NB4 (cell line): ENCODE measurements around the gene CTNNA2.

Experiments
- DNase-seq: peaks from one replicate; pipeline ENCODE4 v3.0.0; 2010; ENCODE audit warnings: low read depth
- H3K4me3 ChIP-seq: one replicate; pipeline ENCODE4 v1.5.1; 2011; ENCODE audit warnings: mild to moderate bottlenecking, low read depth, low read length, moderate library complexity
- MYC ChIP-seq: IDR thresholded peaks from 2 replicates; pipeline ENCODE4 v1.6.1; 2011; ENCODE audit warnings: low read depth, low read length
- POLR2A ChIP-seq: IDR thresholded peaks from 2 replicates; pipeline ENCODE4 v1.6.1; 2011; ENCODE audit warnings: mild to moderate bottlenecking; ENCODE audit not compliant: insufficient read length; ENCODE audit errors: extremely low read depth
- TF ChIP-seq, protein P1 (sequence below): IDR thresholded peaks from 2 replicates; pipeline ENCODE4 v1.6.1; 2011; ENCODE audit warnings: low read depth, low read length
- TF ChIP-seq, protein P2 (sequence below): IDR thresholded peaks from one replicate; pipeline ENCODE4 v1.5.1; 2012; ENCODE audit warnings: low read depth, low read length

CTNNA2 gene

DNA sequence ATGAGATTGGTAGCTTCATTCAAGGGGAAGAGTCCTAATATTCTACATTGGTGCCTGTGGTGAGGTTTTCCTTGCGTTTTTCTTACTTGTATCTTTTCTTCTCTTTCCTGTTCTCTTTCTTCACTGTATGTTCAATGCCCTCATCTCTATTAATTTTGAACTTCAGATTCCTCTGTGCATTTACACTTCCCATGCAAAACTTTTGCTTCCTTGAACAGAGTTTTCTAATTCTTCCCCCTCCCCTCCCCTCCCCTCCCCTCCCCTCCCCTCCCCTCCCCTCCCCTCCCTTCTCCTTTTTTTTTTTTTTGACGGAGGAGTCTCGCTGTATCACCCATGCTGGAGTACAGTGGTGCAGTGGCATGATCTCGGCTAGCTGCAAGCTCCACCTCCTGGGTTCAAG, 403.4 kb downstream of the CTNNA2 start:
- TF ChIP-seq, protein P1, sequence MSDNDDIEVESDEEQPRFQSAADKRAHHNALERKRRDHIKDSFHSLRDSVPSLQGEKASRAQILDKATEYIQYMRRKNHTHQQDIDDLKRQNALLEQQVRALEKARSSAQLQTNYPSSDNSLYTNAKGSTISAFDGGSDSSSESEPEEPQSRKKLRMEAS: no peak
- TF ChIP-seq, protein P2, sequence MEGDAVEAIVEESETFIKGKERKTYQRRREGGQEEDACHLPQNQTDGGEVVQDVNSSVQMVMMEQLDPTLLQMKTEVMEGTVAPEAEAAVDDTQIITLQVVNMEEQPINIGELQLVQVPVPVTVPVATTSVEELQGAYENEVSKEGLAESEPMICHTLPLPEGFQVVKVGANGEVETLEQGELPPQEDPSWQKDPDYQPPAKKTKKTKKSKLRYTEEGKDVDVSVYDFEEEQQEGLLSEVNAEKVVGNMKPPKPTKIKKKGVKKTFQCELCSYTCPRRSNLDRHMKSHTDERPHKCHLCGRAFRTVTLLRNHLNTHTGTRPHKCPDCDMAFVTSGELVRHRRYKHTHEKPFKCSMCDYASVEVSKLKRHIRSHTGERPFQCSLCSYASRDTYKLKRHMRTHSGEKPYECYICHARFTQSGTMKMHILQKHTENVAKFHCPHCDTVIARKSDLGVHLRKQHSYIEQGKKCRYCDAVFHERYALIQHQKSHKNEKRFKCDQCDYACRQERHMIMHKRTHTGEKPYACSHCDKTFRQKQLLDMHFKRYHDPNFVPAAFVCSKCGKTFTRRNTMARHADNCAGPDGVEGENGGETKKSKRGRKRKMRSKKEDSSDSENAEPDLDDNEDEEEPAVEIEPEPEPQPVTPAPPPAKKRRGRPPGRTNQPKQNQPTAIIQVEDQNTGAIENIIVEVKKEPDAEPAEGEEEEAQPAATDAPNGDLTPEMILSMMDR: no peak
- TF ChIP-seq POLR2A: no peak
- no peak for TF ChIP-seq MYC
- no peak for DNase-seq
- no peak overlapping the region for H3K4me3 ChIP-seq

DNA sequence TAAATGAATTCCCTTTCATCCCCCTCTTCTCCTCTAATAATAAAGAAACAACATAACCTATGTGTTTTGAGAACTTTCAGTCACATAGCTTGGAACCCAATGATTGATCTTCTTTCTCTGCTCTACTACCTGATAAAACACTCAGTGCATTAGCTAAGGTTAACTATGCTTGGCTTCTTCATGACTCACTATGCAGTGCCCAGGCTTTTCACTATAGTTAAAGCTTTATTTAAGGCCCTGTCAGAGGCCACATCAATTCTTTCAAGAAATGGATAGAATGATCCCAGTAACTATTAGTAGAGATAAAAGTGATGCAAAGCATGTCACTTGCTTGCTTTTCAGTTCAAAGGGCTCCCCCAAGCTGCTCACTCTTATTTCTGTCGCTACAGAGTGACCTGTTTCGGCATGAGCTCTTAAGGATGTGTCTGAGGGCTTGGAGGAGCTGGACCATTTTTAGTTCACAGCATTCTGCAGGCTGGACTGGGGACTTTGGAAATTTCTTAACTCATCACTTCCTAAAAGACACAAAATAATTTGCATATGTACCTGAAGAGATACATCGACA, 407.7 kb downstream of the CTNNA2 start:
- TF ChIP-seq, protein P1: no peak
- TF ChIP-seq MYC: no peak
- TF ChIP-seq, protein P2: no peak
- no peak for TF ChIP-seq POLR2A
- DNase-seq: no peak
- no peak overlapping the region for H3K4me3 ChIP-seq

DNA sequence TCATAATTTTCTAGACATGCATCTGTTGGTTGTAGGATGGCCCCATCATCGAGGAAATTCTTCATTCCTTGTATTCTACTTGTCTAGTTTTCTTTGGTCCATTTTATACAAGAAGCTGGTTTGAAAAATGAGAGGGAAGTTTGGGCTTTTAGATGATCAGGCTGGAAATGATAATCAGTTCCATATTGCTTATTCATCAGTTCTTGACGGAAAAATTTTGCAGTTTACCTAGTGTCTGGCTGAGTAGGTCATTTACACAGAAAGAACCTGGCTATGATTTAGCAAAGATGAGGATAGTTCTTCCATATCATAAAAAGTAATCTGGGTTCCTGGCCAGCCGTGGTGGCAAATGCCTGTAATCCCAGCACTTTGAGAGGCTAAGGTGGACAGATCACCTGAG, 416.8 kb downstream of the CTNNA2 start:
- no peak overlapping the region for H3K4me3 ChIP-seq
- TF ChIP-seq MYC (no peak), POLR2A (no peak)
- TF ChIP-seq, protein P1: no peak
- TF ChIP-seq, protein P2: no peak
- no peak for DNase-seq

DNA sequence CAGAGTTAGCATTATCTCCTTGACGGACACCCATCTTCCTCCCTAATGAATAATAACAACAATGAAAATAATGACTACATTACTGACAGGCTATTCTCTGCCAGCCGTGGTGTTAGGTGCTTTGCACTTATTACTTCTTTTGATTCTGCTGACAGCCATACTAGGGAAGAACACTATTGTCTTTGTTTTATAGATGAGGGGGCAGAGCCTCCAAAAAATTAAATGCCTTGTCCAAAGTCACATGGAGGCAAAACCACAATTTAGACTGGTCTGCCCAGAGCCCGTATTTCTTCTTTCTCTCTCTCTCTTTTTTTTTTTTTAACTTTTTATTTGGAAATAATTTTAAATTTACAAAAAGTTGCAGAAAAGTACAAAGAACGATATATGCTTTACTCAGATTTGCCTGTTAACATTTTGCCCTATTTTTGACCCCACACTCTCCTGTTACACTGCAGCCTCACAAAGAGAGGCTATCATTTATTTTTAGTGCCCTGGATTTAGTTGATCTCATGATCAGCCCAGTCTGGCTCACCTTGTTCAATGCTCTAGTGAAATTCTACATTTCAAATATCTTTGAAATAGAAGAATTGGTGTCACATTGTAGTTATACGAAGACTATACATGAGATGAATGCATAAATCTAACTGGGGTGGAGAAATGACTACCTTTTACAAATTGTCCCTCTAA, 422.3 kb downstream of the CTNNA2 start:
- no peak overlapping the region for H3K4me3 ChIP-seq
- no peak for DNase-seq
- TF ChIP-seq POLR2A: no peak
- TF ChIP-seq, protein P2: no peak
- TF ChIP-seq, protein P1: no peak
- no peak for TF ChIP-seq MYC

DNA sequence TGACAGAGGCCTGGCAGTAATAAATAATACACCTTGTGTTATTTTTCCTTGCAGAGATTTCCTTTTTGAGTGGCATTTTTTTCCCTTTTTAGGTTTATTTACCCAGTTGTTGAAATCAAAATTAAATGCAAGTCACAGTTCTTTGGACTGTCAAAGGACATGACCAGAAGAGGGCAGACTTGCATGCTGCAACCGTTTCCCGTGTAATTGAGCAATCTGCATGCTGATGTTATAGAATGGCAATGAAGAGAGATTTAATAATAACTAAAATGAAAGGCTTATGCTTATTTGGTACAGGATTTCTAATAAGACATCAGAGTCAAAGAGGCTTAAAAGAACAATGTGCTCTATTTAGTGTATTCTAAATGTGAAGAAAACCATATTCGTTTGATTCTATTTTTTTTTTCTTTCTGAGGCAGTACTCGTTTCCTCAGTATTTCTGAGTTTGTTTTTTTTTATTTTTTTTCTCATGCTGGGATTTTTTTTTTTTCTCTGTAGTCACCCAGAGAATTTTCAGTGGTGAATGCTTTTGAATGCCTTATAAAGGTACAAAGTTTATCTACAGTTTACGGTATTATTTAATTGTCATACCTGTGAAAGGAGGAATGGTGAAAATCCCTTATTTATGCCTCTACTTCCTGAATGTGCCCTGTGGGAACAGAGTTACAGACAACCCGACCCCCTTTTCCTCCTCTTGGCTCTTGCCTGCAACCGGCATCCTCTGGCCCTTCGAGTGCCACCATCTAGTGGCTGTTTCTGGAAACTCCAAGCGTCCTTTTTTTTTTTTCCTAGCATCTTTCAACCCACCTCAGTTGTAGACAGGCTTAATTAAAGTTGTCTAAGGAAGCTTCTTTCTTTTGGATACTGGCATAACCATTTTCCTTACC, 423.2 kb downstream of the CTNNA2 start:
- H3K4me3 ChIP-seq: no peak overlapping the region
- peak; percentile 72 for DNase-seq
- no peak for TF ChIP-seq MYC
- TF ChIP-seq, protein P2: peak; percentile 74
